Fibroblast of skin of left biceps (primary cell): Measurements from ENCODE around the gene HEATR9.
A peak's percentile ranks its signal among the peaks of the same experiment; 100 is the strongest.

Source experiments
- DNase-seq, 2 experiments: peaks; one replicate each; pipeline ENCODE4 v3.0.0-alpha.2; 2013; ENCODE audit warnings: low read depth in 2 of 2

Gene HEATR9

DNA sequence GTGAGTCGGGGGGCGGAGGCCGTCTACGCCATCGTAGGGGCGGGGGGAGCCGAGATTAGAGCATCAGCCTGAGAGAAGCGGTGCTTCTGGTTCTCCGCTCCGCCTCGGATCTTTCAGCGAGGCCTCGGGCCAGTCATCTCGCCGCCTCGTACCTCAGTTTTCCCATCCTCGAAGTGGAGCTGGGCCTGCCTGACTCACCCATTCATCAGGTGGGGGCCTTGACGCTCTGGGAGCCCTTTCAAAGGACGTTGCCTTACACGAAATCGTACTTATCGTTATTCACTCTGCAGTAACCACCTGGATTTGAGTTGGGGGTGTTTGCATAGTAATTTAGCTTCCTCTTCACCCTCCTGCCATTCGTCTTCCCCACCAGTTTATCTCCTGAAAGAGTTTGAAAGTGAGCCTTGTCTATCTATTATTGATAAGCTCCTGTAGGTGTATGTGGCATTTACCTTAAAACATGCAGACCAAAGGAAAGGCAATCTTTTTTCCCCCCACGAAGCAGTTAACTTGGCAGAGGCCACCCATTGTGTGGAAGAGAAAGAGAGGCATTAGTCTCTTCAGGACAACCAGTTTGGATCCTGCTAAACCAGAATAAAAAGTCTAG lies 58.7 kb downstream of the HEATR9 start:
- DNase-seq = no peak

DNA sequence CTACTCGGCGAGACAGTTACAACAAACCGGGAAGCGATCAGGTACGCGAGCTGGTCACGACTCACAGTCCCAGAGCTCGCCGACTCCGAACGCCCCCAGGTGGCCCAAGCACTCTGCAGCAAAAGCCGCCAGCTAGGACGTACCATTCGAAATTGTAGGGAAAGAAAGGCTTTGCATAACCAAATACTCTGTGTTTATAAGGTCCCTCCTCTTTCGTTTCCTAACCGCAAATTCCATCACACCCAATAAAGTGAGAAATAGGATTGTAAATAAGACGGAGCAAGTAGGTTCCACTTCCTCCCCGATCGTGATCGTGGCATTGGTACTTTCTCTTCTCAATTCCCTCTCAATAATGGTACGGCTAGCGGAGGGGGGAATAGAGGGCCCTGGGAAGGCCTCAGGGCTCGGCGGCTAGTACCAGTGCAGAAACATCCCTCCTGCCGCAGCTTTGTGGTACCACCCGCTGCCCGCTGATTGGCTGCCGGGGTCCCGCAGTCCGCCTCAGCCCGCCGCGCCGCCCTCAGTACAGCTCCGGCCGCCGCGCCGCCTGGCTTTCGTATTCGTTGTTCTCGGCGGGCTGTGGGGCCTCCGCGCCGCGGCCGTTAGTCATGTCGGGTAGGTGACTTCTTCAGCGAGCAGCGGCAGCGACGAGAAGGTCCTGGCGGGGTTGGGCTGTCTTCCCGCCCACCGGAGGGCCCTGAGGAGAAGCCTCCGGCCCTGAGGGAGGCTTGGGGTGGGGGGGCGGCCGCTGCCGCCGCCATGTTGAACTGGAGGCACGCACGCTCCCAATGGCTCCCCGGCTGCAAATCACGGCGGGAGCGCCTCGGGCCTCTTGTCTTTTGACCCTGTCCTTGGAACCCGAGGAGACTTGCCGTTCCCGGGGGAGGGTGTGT lies 59.5 kb downstream of the HEATR9 start, which contains the start of gene TAF15:
TAF15 (plus strand) TSS at position 523 of the 893 bp plus-strand sequence; CDS start at position 609, 86 bp downstream.
- DNase-seq = peak; percentile 99

- no peak for DNase-seq
These were observed 60.3 kb downstream of the HEATR9 start for GRCh38 chr17:35808240-35808961.

- DNase-seq = peak; percentile 18 to 35
These were observed 61.1 kb downstream of the HEATR9 start for GRCh38 chr17:35807371-35808144.
